DOHH2 (cell line): ENCODE results near the gene IGF2BP3.

Experiments
- CTCF ChIP-seq: fragments of 200-600 bp; sonication (generic); IDR thresholded peaks from one replicate; pipeline ENCODE4 v1.5.1; 2014; ENCODE audit warnings: antibody characterized with exemption, mild to moderate bottlenecking, low read depth, low read length; ENCODE audit not compliant: poor library complexity, severe bottlenecking
- EZH2phosphoT487 ChIP-seq: fragments of 200-600 bp; sonication (generic); IDR thresholded peaks from 2 replicates; pipeline ENCODE4 v1.6.1; 2017; ENCODE audit warnings: borderline replicate concordance, mild to moderate bottlenecking, antibody characterized with exemption, low read length, moderate library complexity, mixed read lengths

- TF ChIP-seq CTCF (no peak), EZH2phosphoT487 (no peak)
Observed at GRCh38 chr7:23343806-23344475, 126.3 kb downstream of the IGF2BP3 start.
